HPDE6-E6E7 (cell line): ENCODE data around the gene TMPRSS6.

Experiments
- DNase-seq: peaks from one replicate; pipeline ENCODE4 v3.0.0; 2011; ENCODE audit warnings: missing footprints; ENCODE audit errors: extremely low spot score

TMPRSS6 gene

GRCh38 chr22:37109242-37109917 lies at the start of gene TMPRSS6:
Gene TMPRSS6, minus strand, starts transcription at chr22:37109713. Its CDS starts 6,296 bp downstream, at chr22:37103417.
- no peak for DNase-seq

GRCh38 chr22:37158963-37159290 lies 49.4 kb upstream of the TMPRSS6 start:
- DNase-seq = no peak

- DNase-seq = no peak
Measured at GRCh38 chr22:37157516-37158285, 48.2 kb upstream of the TMPRSS6 start.

DNA sequence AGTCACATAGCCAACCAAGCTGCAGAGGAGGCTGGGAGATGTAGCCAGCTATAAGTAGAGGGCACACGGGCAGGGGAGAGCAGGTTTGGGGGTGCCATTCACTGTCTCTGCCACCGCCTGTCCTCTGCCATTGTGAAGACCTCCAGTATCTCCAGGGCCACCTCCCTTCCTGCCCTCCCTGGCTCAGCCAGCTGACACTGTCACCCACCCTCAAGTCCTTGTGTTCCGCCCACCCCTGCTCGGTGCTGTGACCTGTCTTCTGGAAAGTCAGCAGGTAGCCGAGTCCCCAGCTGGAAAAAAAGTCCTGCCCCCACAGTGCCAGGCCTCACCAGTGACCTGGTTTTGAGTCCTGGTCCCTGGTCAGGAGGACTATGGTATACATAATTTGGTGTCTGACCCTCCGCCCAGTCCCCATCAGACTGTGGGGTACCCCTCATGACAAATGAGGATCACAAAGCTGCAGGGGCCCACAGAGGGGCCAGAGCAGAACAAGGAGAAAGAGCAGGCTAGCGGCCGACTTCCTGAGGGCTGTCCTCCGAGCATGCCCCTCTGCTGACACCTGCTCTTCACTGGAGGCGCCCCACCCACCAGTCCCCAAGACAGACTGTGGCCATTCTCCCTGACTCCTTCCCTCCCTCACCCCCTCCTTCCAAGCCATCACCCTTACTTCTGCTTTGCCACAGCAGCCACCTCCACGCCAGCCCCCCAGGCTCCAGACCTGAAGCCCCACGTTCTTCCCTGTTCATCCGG lies 47.3 kb upstream of the TMPRSS6 start:
- no peak for DNase-seq

GRCh38 chr22:37155971-37156370 lies 46.5 kb upstream of the TMPRSS6 start:
- DNase-seq = no peak

- DNase-seq = no peak
Measured at GRCh38 chr22:37154925-37155712, 45.6 kb upstream of the TMPRSS6 start.

DNA sequence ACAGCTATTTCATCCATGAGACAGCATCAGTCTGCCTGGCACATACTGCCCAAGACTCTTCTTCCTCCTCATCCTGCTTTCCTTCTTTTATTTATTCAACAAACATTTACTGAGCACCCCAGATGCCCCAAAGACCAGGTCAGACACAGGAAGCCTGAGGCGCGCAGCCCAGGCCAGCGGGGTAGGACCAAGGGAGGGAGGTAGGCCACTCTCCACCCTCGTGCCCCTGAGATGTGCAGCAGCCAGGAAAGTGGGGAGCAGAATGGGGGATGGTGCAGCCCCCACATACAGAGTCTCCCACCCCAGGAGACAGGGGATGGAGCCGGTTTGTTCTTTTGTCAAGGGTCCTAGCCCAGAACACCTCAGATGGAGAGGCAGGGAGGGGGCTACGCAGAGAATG lies 44.4 kb upstream of the TMPRSS6 start:
- no peak for DNase-seq

- no peak for DNase-seq
Measured at GRCh38 chr22:37151401-37151800, 41.9 kb upstream of the TMPRSS6 start.

DNA sequence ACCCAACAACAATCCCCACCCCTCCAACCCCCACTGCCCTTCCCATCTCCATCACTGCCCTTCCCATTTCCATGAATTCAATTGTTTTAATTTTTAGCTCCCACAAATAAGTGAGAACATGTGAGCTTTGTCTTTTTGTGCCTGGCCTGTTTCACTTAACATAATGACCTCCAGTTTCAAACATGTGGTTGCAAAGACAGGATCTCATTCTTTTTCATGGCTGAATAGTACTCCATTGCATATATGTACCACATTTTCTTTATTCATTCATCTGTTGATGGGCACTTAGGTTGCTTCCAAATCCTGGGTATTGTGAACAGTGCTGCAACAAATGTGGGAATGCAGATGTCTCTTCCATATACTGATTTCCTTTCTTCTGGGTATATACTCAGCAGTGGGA lies 41.2 kb upstream of the TMPRSS6 start:
- DNase-seq = no peak

DNA sequence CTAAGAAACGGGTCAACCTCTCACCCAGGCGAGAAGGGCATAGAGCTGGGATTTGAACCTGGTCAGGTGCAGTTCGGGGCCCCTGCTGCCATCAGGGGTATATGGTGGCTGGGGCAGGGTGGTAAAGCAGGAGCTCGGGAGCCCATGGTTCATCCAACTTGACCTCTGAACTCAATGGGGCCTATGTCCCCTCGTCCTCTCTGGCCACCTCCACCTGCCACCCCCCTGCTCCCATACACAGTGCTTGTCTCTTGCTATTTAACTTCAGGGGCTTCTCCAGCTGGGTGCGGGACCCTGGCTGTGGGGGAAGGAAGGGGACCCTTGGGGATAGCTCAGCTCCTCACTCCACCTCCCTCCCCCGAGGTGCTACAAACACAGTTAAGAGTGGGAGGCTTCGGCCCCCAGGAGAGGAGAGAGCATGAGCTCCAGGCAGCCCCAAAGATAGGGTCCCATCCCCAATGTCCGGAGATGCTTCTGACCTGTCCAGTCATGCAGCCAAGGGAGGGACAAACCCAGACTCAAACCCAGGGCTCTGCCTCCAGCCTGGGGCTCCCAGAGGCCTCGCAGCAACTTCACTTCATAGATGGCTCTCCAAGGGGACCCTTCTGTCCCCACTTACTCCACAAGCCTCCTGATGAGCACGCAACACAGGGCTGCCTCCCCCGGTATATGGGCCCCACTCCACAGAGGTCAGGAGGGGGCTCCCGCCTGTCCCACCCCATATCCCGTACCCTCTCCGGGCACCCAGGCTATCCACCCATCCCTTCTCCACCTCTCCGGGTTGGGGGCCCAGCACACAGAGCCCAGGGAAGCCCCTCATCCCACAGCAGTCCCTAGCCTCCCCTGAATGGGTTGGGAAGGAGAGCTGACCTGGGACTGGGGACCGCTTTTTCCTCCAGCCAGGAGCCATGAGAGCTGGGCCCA lies 39.5 kb upstream of the TMPRSS6 start:
- no peak for DNase-seq

GRCh38 chr22:37148031-37148651 lies 38.6 kb upstream of the TMPRSS6 start:
- DNase-seq = no peak

GRCh38 chr22:37147186-37147990 lies 37.9 kb upstream of the TMPRSS6 start:
- no peak for DNase-seq

DNA sequence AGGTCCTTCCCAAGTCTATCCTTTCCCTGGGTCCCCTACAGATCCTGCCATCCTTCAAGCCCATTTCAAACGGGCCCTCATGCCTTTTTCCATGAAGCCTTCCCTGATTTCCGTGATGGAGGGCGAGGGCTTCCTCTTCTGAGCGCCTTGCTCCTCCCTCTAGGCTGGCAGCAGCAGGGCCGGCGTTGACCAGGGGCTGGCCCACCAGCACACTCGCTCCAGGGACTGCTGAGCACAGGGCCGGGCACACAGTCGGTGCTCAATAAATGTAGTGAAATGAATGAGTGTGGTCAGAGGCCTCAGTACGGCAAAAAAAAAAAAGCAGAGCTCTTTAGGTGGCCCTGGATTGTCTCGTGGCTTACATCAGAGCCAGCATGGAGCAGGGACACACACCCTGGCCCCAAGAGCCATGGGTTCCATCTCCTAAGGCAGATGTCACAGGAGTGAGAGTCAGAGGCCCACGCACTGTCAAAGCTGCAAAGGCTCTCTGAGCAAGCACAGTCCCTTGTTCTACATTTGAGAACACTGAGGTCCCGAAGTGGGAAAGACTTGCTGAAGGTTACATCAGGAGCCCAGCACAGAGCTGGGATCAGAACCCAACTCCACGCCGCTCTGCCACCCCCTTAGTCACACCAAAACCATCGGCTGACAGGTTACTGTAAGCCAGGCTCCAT lies 37.1 kb upstream of the TMPRSS6 start:
- DNase-seq = no peak

DNA sequence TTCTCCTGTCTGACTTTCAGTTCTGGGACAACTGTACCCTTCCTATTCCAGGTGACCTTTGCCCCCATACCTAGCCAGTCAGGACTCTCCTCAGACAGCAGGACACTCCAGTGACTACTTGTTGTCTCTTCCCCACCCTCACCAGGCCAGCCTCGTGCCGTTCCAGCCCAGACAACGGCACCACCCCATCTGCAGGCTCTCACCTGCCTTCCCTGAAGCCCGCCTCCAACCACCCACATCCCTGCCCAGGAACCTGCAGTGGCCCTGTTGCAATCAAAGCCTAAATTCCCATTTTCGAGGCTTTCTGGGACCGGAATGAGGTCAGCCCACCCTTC lies 36.5 kb upstream of the TMPRSS6 start:
- peak; percentile 61 for DNase-seq

GRCh38 chr22:37145180-37146050 lies 35.9 kb upstream of the TMPRSS6 start:
- DNase-seq = no peak

DNA sequence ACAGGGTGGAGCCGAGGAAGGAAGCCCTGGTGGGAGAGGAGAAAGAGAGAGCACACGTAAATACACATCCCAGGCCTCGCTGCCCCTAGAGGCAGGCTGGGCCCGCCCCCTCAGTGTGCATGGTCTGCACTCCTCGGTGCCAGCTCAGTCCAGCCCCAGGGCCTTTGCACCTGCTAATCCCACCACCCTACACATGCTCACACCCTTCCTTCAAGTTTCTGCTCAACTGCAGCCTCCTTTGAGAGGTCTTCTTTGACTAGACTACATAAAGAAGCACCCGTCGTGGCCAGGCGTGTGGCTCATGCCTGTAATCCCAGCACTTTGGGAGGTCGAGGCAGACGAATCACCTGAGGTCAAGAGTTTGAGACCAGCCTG lies 34.7 kb upstream of the TMPRSS6 start:
- DNase-seq = no peak

DNA sequence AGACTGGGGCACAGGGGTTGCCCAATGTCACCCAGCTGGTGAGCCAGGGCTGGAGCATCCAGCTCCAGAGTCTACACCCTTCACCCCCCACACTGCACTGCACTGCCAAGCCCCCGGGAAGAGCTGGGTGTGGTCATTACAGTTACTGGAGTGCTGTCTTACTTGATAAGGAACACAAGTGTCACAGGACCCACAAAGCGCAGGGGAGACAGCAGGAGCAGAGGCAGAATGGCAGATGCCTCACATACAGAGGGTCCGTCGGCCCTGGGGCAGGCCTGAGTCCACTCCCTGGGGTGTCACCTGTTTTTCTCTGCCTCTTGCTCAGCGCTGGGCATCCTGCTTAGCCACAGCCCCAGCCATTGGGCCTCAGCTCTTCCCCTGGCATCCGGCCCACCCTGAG lies 32.5 kb upstream of the TMPRSS6 start:
- DNase-seq = no peak

DNA sequence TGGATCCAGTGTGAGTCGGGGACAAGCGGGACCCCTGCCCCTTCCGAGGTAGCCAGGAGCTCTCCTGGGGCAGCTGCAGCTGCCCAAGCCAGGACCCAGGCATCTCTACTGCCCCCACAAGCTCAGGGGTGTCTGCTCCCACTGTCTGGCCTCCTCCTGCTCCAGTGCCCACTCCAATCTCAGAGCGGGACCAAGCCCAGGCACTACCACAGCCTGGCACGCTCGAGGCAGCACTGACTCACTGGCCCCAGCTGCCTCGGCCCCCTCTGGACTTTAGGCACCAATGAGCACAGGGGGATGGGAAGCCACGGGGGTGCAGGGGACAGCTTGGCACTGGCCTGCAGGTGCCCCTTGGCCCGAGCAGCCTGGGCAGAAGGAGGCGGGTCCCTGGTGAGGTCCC lies 32.0 kb upstream of the TMPRSS6 start:
- no peak for DNase-seq
